Stimulated activated CD8-positive, alpha-beta memory T cell treated with anti-CD3 and anti-CD28 coated beads, Interleukin-7, amount 100 ng/mL, for 24 hours (primary cell): ENCODE data around the gene PECR.

Experiments used
- DNase-seq: peaks from one replicate; pipeline ENCODE4 v3.0.0-alpha.2; 2020; ENCODE audit warnings: low read depth

PECR gene

GRCh38 chr2:216081487-216082116, at the start of gene PECR, which contains the start of gene TMEM169:
PECR (minus strand) TSS chr2:216081809; CDS start chr2:216081741, 68 bp downstream.
TMEM169 (plus strand) TSS chr2:216081919; CDS start chr2:216095964, 14,045 bp downstream.
- DNase-seq, result peak; percentile 46

- DNase-seq, result no peak
Observed at GRCh38 chr2:216130346-216130971, 48.9 kb upstream of the PECR start.

GRCh38 chr2:216126943-216127342, 45.3 kb upstream of the PECR start:
- DNase-seq, result no peak

- DNase-seq, result no peak
Observed at GRCh38 chr2:216121255-216121654, 39.6 kb upstream of the PECR start.

GRCh38 chr2:216119986-216120385, 38.4 kb upstream of the PECR start:
- DNase-seq, result no peak

GRCh38 chr2:216119146-216119545, 37.5 kb upstream of the PECR start:
- no peak for DNase-seq

- DNase-seq, result no peak
Observed at GRCh38 chr2:216118474-216118873, 36.9 kb upstream of the PECR start.

- no peak for DNase-seq
Observed at GRCh38 chr2:216117561-216118340, 36.1 kb upstream of the PECR start.

GRCh38 chr2:216116418-216116817, 34.8 kb upstream of the PECR start:
- no peak for DNase-seq

- peak; percentile 91 for DNase-seq
Observed at GRCh38 chr2:216114714-216115531, 33.3 kb upstream of the PECR start.

GRCh38 chr2:216114382-216114713, 32.7 kb upstream of the PECR start:
- no peak for DNase-seq

GRCh38 chr2:216113572-216113971, 32.0 kb upstream of the PECR start:
- DNase-seq, result no peak

- no peak for DNase-seq
Observed at GRCh38 chr2:216112926-216113325, 31.3 kb upstream of the PECR start.

GRCh38 chr2:216111122-216111521, 29.5 kb upstream of the PECR start:
- DNase-seq, result no peak

GRCh38 chr2:216110620-216111019, 29.0 kb upstream of the PECR start:
- no peak for DNase-seq

- no peak for DNase-seq
Observed at GRCh38 chr2:216109962-216110614, 28.5 kb upstream of the PECR start.

GRCh38 chr2:216108967-216109921, 27.6 kb upstream of the PECR start, which contains the start of gene XRCC5:
XRCC5 (plus strand) TSS chr2:216109348; CDS start chr2:216109437, 89 bp downstream.
- peak; percentile 96 for DNase-seq

- DNase-seq, result no peak
Observed at GRCh38 chr2:216108310-216108966, 26.8 kb upstream of the PECR start.

- no peak for DNase-seq
Observed at GRCh38 chr2:216107760-216108159, 26.2 kb upstream of the PECR start.

- DNase-seq, result no peak
Observed at GRCh38 chr2:216107320-216107719, 25.7 kb upstream of the PECR start.
